ENCODE data around the gene RRAGB. TPM values are rescaled to one million over a fixed set of nuclear protein-coding genes. Genes with fewer than 3 reads are reported as not detected.
"Not testable (repeated sequence)": the region's sequence is repeated elsewhere in the genome, so short reads cannot be mapped to it uniquely, and the experiment has no call there.

The RRAGB gene
- total and polyA plus RNA-seq, 2 of the 4 experiments (the other 2 are of a cell fraction), result 9.1 to 15.1 TPM

- no peak overlapping the region for H4K91ac ChIP-seq (ENCODE audit: insufficient read depth, low read depth, low read length)
- ChIA-PET POLR2A (ENCODE audit: unreplicated experiment) (no interaction called here), CTCF (no interaction called here)
- H4K20me1 ChIP-seq (ENCODE audit: insufficient read depth, low read length), result no peaks in the 10 kb centered on the region
- in situ Hi-C loops (cut with MboI; ENCODE audit: low sequenced_read_pairs), result no loop called here
- H3K4me1 ChIP-seq (ENCODE audit: control insufficient read depth, insufficient read depth, low read length), result no peaks in the 10 kb centered on the region
- DNase-seq, result no peak
- no peak overlapping the region for H3K18ac ChIP-seq (ENCODE audit: low read depth, low read length)
- no CpG with 5 or more reads among the region's 1 CpG for WGBS, 2 experiments (ENCODE audit: extremely low coverage in 2 of 2, insufficient read length in 1 of 2)
- H3K14ac ChIP-seq (replicated peaks; ENCODE audit: low read depth, low read length), result no peak overlapping the region
- no peak overlapping the region for H3K9ac ChIP-seq (ENCODE audit: low read depth, low read length)
- H2BK15ac ChIP-seq (ENCODE audit: low read depth, low read length), result no peak overlapping the region
- TF ChIP-seq POLR2A (IDR thresholded peaks at IDR 0.05; ENCODE audit: low read depth, low read length) (no peak), MAFK (IDR thresholded peaks at IDR 0.05; ENCODE audit: low read depth, low read length) (no peak), RFX5 (IDR thresholded peaks at IDR 0.05; ENCODE audit: low read depth, low read length) (no peak), RCOR1 (IDR thresholded peaks at IDR 0.05; ENCODE audit: insufficient replicate concordance, low read length) (no peak), MXI1 (IDR thresholded peaks at IDR 0.05; ENCODE audit: borderline replicate concordance, low read depth, low read length) (no peak), CEBPB (IDR thresholded peaks at IDR 0.05; ENCODE audit: low read depth, low read length) (no peak), NFE2L2 (IDR thresholded peaks at IDR 0.05; ENCODE audit: low read depth, low read length) (no peak), SMC3 (IDR thresholded peaks at IDR 0.05; ENCODE audit: low read depth, low read length) (no peak), CHD1 (IDR thresholded peaks at IDR 0.05; ENCODE audit: low read depth, low read length) (no peak), MAZ (IDR thresholded peaks at IDR 0.05; ENCODE audit: borderline replicate concordance, low read depth, low read length) (no peak)
- TF ChIP-seq, protein P1, sequence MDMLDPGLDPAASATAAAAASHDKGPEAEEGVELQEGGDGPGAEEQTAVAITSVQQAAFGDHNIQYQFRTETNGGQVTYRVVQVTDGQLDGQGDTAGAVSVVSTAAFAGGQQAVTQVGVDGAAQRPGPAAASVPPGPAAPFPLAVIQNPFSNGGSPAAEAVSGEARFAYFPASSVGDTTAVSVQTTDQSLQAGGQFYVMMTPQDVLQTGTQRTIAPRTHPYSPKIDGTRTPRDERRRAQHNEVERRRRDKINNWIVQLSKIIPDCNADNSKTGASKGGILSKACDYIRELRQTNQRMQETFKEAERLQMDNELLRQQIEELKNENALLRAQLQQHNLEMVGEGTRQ (IDR thresholded peaks at IDR 0.05; ENCODE audit: low read depth, low read length), result no peak
- H2BK120ac ChIP-seq (ENCODE audit: low read depth, low read length), result no peak overlapping the region
- H3K27ac ChIP-seq (ENCODE audit: insufficient read depth, low read length), result no peak overlapping the region
- no peaks in the 10 kb centered on the region for H3K27me3 ChIP-seq (ENCODE audit: control insufficient read depth, insufficient read depth, low read length)
- no peak overlapping the region for H2AFZ ChIP-seq (replicated peaks; ENCODE audit: low read length, poor library complexity)
- dilution Hi-C loops (cut with HindIII; ENCODE audit: low sequenced_read_pairs, unreplicated experiment), result no loop called here
- no peaks in the 10 kb centered on the region for H3K9me1 ChIP-seq (ENCODE audit: insufficient read depth, low read length)
- H2BK20ac ChIP-seq (ENCODE audit: low read depth, low read length), result no peak overlapping the region
- H3K56ac ChIP-seq (ENCODE audit: extremely low read depth, insufficient read depth, low read length), result no peak overlapping the region
- no peaks in the 10 kb centered on the region for H3K79me1 ChIP-seq (ENCODE audit: low read depth in 1 of 2, low read length in 2 of 2)
- no peaks in the 10 kb centered on the region for H3K36me3 ChIP-seq (ENCODE audit: control insufficient read depth, insufficient read depth, low read length)
- BruUV-seq (replicated peaks), result no TSS peak
- H3K9me3 ChIP-seq (ENCODE audit: control insufficient read depth, insufficient read depth, low read length), result no peaks in the 10 kb centered on the region
- intact Hi-C loops (cut with micrococcal nuclease), result no loop called here
- H2BK5ac ChIP-seq (ENCODE audit: low read depth, low read length, poor library complexity, severe bottlenecking), result no peak overlapping the region
- H3K4me3 ChIP-seq (ENCODE audit: insufficient read depth, low read depth, low read length), result no peak overlapping the region
- no peak overlapping the region for H4K5ac ChIP-seq (ENCODE audit: low read depth, low read length)
- H2AK5ac ChIP-seq (ENCODE audit: low read depth, low read length), result no peak overlapping the region
- no peak overlapping the region for H2AK9ac ChIP-seq (replicated peaks; ENCODE audit: low read depth, low read length, poor library complexity)
- no peak overlapping the region for H3K23ac ChIP-seq (ENCODE audit: low read depth, low read length)
- H3K4me2 ChIP-seq (ENCODE audit: low read depth, low read length), result no peak overlapping the region
- no peak overlapping the region for H3K4ac ChIP-seq (ENCODE audit: low read depth, low read length)
- no peak overlapping the region for H4K8ac ChIP-seq (ENCODE audit: low read depth in 2 of 2, low read length in 2 of 2)
- no peak for ATAC-seq (ENCODE audit: low read depth)
Observed at GRCh38 chrX:55668084-55668483, 49.5 kb upstream of the RRAGB start.

GRCh38 chrX:55688579-55688978 is 29.0 kb upstream of the RRAGB start:
- H2BK5ac ChIP-seq (ENCODE audit: low read depth, low read length, poor library complexity, severe bottlenecking); H3K4me3 ChIP-seq (ENCODE audit: insufficient read depth, low read depth, low read length); H2BK120ac ChIP-seq (ENCODE audit: low read depth, low read length); H4K8ac ChIP-seq (ENCODE audit: low read depth in 2 of 2, low read length in 2 of 2); H3K9me3 ChIP-seq (ENCODE audit: control insufficient read depth, insufficient read depth, low read length); BruUV-seq (replicated peaks); CTCF ChIA-PET; H3K4ac ChIP-seq (ENCODE audit: low read depth, low read length); H2AK5ac ChIP-seq (ENCODE audit: low read depth, low read length); H4K20me1 ChIP-seq (ENCODE audit: insufficient read depth, low read length); H3K9ac ChIP-seq (ENCODE audit: low read depth, low read length); H3K18ac ChIP-seq (ENCODE audit: low read depth, low read length); H4K91ac ChIP-seq (ENCODE audit: insufficient read depth, low read depth, low read length); H3K27me3 ChIP-seq (ENCODE audit: control insufficient read depth, insufficient read depth, low read length); H3K14ac ChIP-seq (replicated peaks; ENCODE audit: low read depth, low read length); H2AFZ ChIP-seq (replicated peaks; ENCODE audit: low read length, poor library complexity); dilution Hi-C loops (cut with HindIII; ENCODE audit: low sequenced_read_pairs, unreplicated experiment); H3K56ac ChIP-seq (ENCODE audit: extremely low read depth, insufficient read depth, low read length); H3K4me1 ChIP-seq (ENCODE audit: control insufficient read depth, insufficient read depth, low read length); H2BK15ac ChIP-seq (ENCODE audit: low read depth, low read length); H2AK9ac ChIP-seq (replicated peaks; ENCODE audit: low read depth, low read length, poor library complexity); H3K36me3 ChIP-seq (ENCODE audit: control insufficient read depth, insufficient read depth, low read length); H2BK20ac ChIP-seq (ENCODE audit: low read depth, low read length); H3K27ac ChIP-seq (ENCODE audit: insufficient read depth, low read length); H3K23ac ChIP-seq (ENCODE audit: low read depth, low read length); intact Hi-C loops (cut with micrococcal nuclease); DNase-seq; in situ Hi-C loops (cut with MboI; ENCODE audit: low sequenced_read_pairs); H3K79me1 ChIP-seq (ENCODE audit: low read depth in 1 of 2, low read length in 2 of 2); H3K9me1 ChIP-seq (ENCODE audit: insufficient read depth, low read length); POLR2A ChIA-PET (ENCODE audit: unreplicated experiment); H4K5ac ChIP-seq (ENCODE audit: low read depth, low read length); H3K4me2 ChIP-seq (ENCODE audit: low read depth, low read length); ATAC-seq (ENCODE audit: low read depth): not testable (repeated sequence)
- no CpG with 5 or more reads among the region's 10 CpGs for WGBS, 2 experiments (ENCODE audit: extremely low coverage in 2 of 2, insufficient read length in 1 of 2)
